ENCODE measurements around the gene SYTL4. TPM values are rescaled to one million over a fixed set of nuclear protein-coding genes. Genes with fewer than 3 reads are reported as not detected.

Gene SYTL4
- total RNA-seq, 1 donor from 2014 or later = 0.26 TPM

DNA sequence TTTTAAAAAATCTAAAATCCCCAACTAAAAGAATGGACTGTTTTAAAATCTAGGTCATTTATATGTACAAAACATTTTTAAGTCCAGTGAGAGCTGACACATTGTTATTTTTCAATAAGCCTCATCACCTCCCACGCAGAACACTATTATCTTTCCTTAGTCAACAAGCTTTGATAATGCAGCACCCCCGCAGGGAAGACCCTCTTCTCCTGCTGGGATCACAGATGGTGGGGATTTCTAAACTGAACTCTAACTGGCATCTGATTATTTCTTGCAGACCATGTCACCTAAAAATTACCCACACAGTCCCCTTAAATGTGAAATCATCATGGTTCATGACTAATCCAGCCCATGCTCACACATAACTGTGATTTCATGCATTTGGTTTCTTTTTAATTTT lies 11.6 kb downstream of the SYTL4 start:
- Histone ChIP-seq H3K36me3 (ENCODE audit: control insufficient read depth, insufficient read depth, low read length) (no peaks in the 10 kb centered on the region), H3K27me3 (ENCODE audit: control insufficient read depth, insufficient read depth, low read length) (no peaks in the 10 kb centered on the region), H3K4me3 (ENCODE audit: low read depth, low read length) (no peak overlapping the region)
- TF ChIP-seq, protein P1, sequence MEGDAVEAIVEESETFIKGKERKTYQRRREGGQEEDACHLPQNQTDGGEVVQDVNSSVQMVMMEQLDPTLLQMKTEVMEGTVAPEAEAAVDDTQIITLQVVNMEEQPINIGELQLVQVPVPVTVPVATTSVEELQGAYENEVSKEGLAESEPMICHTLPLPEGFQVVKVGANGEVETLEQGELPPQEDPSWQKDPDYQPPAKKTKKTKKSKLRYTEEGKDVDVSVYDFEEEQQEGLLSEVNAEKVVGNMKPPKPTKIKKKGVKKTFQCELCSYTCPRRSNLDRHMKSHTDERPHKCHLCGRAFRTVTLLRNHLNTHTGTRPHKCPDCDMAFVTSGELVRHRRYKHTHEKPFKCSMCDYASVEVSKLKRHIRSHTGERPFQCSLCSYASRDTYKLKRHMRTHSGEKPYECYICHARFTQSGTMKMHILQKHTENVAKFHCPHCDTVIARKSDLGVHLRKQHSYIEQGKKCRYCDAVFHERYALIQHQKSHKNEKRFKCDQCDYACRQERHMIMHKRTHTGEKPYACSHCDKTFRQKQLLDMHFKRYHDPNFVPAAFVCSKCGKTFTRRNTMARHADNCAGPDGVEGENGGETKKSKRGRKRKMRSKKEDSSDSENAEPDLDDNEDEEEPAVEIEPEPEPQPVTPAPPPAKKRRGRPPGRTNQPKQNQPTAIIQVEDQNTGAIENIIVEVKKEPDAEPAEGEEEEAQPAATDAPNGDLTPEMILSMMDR (IDR thresholded peaks at IDR 0.05; ENCODE audit: insufficient read depth, low read length, severe bottlenecking) = no peak
- FAIRE-seq = no peak
- DNase-seq (ENCODE audit: low read depth) = no peak

DNA sequence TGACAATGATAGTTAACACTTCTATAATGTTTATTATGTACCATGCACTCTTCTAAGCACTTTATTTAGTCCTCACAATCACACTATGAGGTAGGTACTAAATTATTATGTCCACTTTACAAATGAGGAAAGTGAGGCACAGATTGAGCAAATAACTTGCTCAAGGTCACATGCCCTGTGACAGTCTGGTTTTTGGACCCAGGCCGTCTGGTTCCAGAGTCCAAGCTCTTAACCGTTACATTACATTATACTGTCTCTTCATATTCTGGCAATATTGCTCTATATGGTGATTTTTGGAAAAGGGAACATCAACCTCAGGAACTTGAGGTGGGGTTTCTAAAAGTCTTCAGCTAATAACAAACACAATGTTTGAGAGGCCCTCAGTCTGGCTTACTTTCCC lies 12.8 kb downstream of the SYTL4 start:
- Histone ChIP-seq H3K4me3 (ENCODE audit: low read depth, low read length) (no peak overlapping the region), H3K27me3 (ENCODE audit: control insufficient read depth, insufficient read depth, low read length) (no peaks in the 10 kb centered on the region), H3K36me3 (ENCODE audit: control insufficient read depth, insufficient read depth, low read length) (no peaks in the 10 kb centered on the region)
- DNase-seq (ENCODE audit: low read depth) (no peak), FAIRE-seq (no peak)
- TF ChIP-seq, protein P1 (IDR thresholded peaks at IDR 0.05; ENCODE audit: insufficient read depth, low read length, severe bottlenecking) = no peak

- FAIRE-seq (no peak), DNase-seq (ENCODE audit: low read depth) (no peak)
- Histone ChIP-seq H3K27me3 (ENCODE audit: control insufficient read depth, insufficient read depth, low read length) (no peaks in the 10 kb centered on the region), H3K4me3 (ENCODE audit: low read depth, low read length) (no peak overlapping the region), H3K36me3 (ENCODE audit: control insufficient read depth, insufficient read depth, low read length) (no peaks in the 10 kb centered on the region)
- TF ChIP-seq, protein P1 (IDR thresholded peaks at IDR 0.05; ENCODE audit: insufficient read depth, low read length, severe bottlenecking) = no peak
Measured at GRCh38 chrX:100717363-100717762, 14.6 kb downstream of the SYTL4 start.

- DNase-seq (ENCODE audit: low read depth) (no peak), FAIRE-seq (no peak)
- Histone ChIP-seq H3K4me3 (ENCODE audit: low read depth, low read length) (no peak overlapping the region), H3K36me3 (ENCODE audit: control insufficient read depth, insufficient read depth, low read length) (no peaks in the 10 kb centered on the region), H3K27me3 (ENCODE audit: control insufficient read depth, insufficient read depth, low read length) (no peaks in the 10 kb centered on the region)
- TF ChIP-seq, protein P1 (IDR thresholded peaks at IDR 0.05; ENCODE audit: insufficient read depth, low read length, severe bottlenecking) = no peak
Measured at GRCh38 chrX:100710816-100711215, 21.1 kb downstream of the SYTL4 start.

DNA sequence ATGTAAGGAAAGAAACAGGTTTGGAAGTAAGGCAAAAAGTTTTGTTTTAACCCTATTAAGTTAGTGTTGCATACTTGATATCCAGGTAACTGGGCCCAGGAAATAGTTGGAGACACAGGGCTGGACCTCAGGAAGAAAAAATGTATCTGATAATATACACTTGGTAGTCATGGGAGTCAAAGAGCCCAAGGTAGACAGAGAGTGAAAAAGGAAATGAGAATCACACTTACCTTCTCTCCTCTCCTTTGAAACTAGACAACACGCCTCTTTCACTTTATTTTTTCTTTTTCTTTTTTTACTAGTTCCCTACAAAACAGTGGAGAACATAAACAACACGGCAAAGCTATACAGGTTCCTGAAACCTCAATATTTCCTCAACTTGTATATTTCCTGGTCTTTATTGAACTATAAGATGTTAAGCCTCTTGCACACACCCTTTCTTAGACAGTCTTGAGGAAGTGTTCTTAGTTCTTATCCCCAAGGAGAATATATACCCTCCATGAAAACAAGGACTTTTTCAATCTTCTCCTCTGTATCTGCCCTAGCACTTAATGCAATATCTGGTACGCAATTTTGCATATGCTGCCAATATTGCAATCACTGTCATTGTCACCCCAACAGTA lies 27.2 kb downstream of the SYTL4 start:
- Histone ChIP-seq H3K4me3 (ENCODE audit: low read depth, low read length) (no peak overlapping the region), H3K27me3 (ENCODE audit: control insufficient read depth, insufficient read depth, low read length) (no peaks in the 10 kb centered on the region), H3K36me3 (ENCODE audit: control insufficient read depth, insufficient read depth, low read length) (no peaks in the 10 kb centered on the region)
- TF ChIP-seq, protein P1 (IDR thresholded peaks at IDR 0.05; ENCODE audit: insufficient read depth, low read length, severe bottlenecking) = no peak
- no peak for FAIRE-seq
- no peak for DNase-seq (ENCODE audit: low read depth)

DNA sequence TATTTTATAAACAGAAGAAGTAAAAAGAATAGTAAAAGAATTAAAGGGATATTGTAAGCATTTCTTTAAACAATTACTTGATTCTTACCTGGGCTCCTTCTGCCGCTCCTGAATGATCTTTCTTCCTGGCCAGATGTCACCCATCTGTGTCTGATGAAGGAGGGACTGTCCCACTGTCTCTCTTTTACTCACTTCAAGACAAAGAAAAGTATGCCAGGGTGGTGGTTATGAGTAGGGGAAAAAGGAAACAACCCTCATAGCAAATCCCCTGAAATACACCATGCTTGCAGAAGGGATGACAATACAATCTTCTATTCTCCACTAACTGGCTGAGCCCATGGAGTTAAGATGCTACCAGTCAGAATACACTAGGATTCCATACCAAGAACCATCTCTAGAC lies 31.1 kb downstream of the SYTL4 start:
- DNase-seq (ENCODE audit: low read depth) (no peak), FAIRE-seq (no peak)
- no peaks in the 10 kb centered on the region for H3K36me3 ChIP-seq (ENCODE audit: control insufficient read depth, insufficient read depth, low read length)
- H3K4me3 ChIP-seq (ENCODE audit: low read depth, low read length) = no peak overlapping the region
- TF ChIP-seq, protein P1 (IDR thresholded peaks at IDR 0.05; ENCODE audit: insufficient read depth, low read length, severe bottlenecking) = no peak
- no peaks in the 10 kb centered on the region for H3K27me3 ChIP-seq (ENCODE audit: control insufficient read depth, insufficient read depth, low read length)
